Measurements from ENCODE around the gene AREL1. TPM values are rescaled to one million over a fixed set of nuclear protein-coding genes. Genes with fewer than 3 reads are reported as not detected.

AREL1 gene
- total RNA-seq, 1 experiment from 2014 or later, result 25.8 TPM

DNA sequence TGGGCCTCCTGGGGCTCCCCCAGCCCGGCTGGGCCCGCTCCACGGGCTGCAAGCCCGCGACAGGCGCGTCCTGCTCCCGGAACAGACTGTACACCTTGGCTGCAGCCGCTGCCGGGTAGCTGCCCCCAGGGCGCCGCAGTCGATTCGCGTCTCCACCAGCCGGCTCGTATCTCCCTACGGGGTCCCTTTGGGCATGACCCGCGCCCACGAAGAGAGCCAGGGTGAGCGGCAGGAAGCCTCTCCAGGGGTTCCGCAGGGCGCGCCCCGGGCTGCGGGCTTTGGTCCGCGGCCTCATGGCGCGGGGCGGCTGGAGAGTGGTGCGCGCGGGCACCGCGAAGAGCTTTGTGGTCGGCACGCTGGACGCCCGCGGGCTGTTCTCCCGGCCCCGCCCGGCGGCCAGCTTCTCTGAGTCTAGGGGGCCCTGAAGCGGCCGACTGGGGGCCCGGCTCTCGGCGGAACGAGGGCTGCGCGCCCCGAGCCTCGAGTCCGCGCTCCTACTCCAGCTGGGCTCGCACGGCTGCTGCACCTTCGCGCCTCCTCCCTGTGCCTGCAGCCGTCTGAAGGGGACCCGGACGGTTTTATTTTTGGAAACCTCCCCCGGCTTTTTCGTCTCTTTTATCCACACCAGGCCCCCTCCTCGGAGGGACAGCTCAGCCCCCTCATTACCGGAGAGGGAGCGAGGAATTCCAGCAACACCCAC, 101.1 kb downstream of the AREL1 start, which contains the start of gene LTBP2:
Gene LTBP2 (minus strand): TSS at position 588 of the 700 bp plus-strand sequence. CDS start 293 bp downstream, at position 295.
- peak; percentile 34 for DNase-seq (ENCODE audit: low read depth)

Other genes with a start within 250 kb of the AREL1 start
- gene NPC2, start 219.8 kb downstream of the AREL1 start, total RNA-seq (2014; rRNA removed; shearing (Covaris generic)), result 390 and 816 TPM in 2 replicates
- gene ISCA2, start 219.3 kb downstream of the AREL1 start, total RNA-seq (2014; rRNA removed; shearing (Covaris generic)), result 29.8 and 33.6 TPM in 2 replicates
- 2.2 and 5.2 TPM in 2 replicates for gene LTBP2, start 100.8 kb downstream of the AREL1 start, total RNA-seq (2014; rRNA removed; shearing (Covaris generic))
- gene FCF1, start 64 bp upstream of the AREL1 start, total RNA-seq (2014; rRNA removed; shearing (Covaris generic)), result 62.2 and 67.1 TPM in 2 replicates
- gene YLPM1, start 50.2 kb upstream of the AREL1 start, total RNA-seq (2014; rRNA removed; shearing (Covaris generic)), result 11.3 and 13.2 TPM in 2 replicates
- gene PROX2, start 163.1 kb upstream of the AREL1 start, total RNA-seq (2014; rRNA removed; shearing (Covaris generic)), result not detected in 2 replicates
- gene DLST, start 168.8 kb upstream of the AREL1 start, total RNA-seq (2014; rRNA removed; shearing (Covaris generic)), result 28.5 and 36.1 TPM in 2 replicates
- gene RPS6KL1, start 210.2 kb upstream of the AREL1 start, total RNA-seq (2014; rRNA removed; shearing (Covaris generic)), result not detected in 2 replicates
- gene PGF, start 242.5 kb upstream of the AREL1 start, total RNA-seq (2014; rRNA removed; shearing (Covaris generic)), result 9.3 and 11.7 TPM in 2 replicates